CD4-positive, alpha-beta T cell treated with Interleukin-10 for 1 hour (primary cell): ENCODE data around the gene KRT9.
"Not testable (repeated sequence)": the region's sequence is repeated elsewhere in the genome, so short reads cannot be mapped to it uniquely, and the experiment has no call there.

ENCODE experiments used
- DNase-seq: peaks from one replicate; pipeline ENCODE4 v3.0.0-alpha.2; 2020

KRT9 gene

GRCh38 chr17:41599680-41600079, 27.8 kb upstream of the KRT9 start:
- no peak for DNase-seq

GRCh38 chr17:41595585-41595984, 23.7 kb upstream of the KRT9 start:
- DNase-seq: no peak

GRCh38 chr17:41594363-41594915, 22.6 kb upstream of the KRT9 start:
- no peak for DNase-seq

- DNase-seq: no peak
Measured at GRCh38 chr17:41593306-41593981, 21.6 kb upstream of the KRT9 start.

- DNase-seq: no peak
Measured at GRCh38 chr17:41592601-41593305, 20.9 kb upstream of the KRT9 start.

GRCh38 chr17:41589301-41589700, 17.4 kb upstream of the KRT9 start:
- no peak for DNase-seq

GRCh38 chr17:41588126-41588810, 16.4 kb upstream of the KRT9 start:
- DNase-seq: no peak

GRCh38 chr17:41586863-41587495, 15.1 kb upstream of the KRT9 start, which contains the start of gene KRT14:
TSS of gene KRT14 (minus strand) at chr17:41586895. CDS start at chr17:41586834, 61 bp downstream.
- no peak for DNase-seq

GRCh38 chr17:41585301-41586056, 13.6 kb upstream of the KRT9 start:
- no peak for DNase-seq

GRCh38 chr17:41584331-41584927, 12.6 kb upstream of the KRT9 start:
- not testable (repeated sequence) for DNase-seq

- no peak for DNase-seq
Measured at GRCh38 chr17:41583137-41584127, 11.6 kb upstream of the KRT9 start.

GRCh38 chr17:41582061-41582968, 10.5 kb upstream of the KRT9 start:
- DNase-seq: not testable (repeated sequence)

GRCh38 chr17:41581366-41582060, 9.7 kb upstream of the KRT9 start:
- DNase-seq: no peak

GRCh38 chr17:41580687-41581365, 9.0 kb upstream of the KRT9 start:
- no peak for DNase-seq

- no peak for DNase-seq
Measured at GRCh38 chr17:41580244-41580575, 8.4 kb upstream of the KRT9 start.

GRCh38 chr17:41579484-41580243, 7.8 kb upstream of the KRT9 start:
- DNase-seq: peak; percentile 66

GRCh38 chr17:41578971-41579370, 7.1 kb upstream of the KRT9 start:
- DNase-seq: no peak

GRCh38 chr17:41578538-41578937, 6.7 kb upstream of the KRT9 start:
- no peak for DNase-seq
